Uterus (tissue), 2 donors: ENCODE measurements around the gene TRPV6.

Source experiments
- POLR2A ChIP-seq, 2 donors: fragments of 450-650 bp; IDR thresholded peaks; one replicate each; pipeline ENCODE4 v1.6.1; 2016; ENCODE audit warnings: antibody characterized with exemption in 2 of 2, mild to moderate bottlenecking in 1 of 2, moderate library complexity in 1 of 2
- TF ChIP-seq, protein P1 (sequence below), 4 experiments: fragments of 200-600 bp in 2 of 4; fragments of 450-650 bp in 2 of 4; sonication (generic) in 2 of 4; IDR thresholded peaks; one replicate each; pipeline ENCODE4 v1.5.1; 2016 to 2019; ENCODE audit warnings: antibody characterized with exemption in 4 of 4, mild to moderate bottlenecking in 2 of 4, moderate library complexity in 1 of 4

DNA sequence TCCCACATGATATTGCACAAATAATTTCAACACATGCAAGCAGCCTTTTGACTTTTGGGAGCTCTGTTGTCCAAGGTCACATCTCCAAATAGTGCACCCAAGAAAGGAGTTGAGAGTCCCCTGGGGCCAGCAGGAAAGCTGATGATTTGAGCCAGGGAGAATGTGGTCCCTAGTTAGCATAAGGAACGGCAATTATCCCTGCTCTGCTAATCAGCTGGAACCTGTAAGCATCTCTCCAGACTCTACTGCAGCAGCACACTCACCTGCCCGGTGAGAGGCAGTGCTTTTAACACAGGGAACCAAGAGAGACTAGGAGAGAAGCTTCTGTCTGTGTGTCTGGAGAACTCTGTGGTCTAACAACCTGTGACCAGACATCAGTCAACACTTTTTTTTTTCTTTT lies 31.0 kb upstream of the TRPV6 start:
- TF ChIP-seq, protein P1, sequence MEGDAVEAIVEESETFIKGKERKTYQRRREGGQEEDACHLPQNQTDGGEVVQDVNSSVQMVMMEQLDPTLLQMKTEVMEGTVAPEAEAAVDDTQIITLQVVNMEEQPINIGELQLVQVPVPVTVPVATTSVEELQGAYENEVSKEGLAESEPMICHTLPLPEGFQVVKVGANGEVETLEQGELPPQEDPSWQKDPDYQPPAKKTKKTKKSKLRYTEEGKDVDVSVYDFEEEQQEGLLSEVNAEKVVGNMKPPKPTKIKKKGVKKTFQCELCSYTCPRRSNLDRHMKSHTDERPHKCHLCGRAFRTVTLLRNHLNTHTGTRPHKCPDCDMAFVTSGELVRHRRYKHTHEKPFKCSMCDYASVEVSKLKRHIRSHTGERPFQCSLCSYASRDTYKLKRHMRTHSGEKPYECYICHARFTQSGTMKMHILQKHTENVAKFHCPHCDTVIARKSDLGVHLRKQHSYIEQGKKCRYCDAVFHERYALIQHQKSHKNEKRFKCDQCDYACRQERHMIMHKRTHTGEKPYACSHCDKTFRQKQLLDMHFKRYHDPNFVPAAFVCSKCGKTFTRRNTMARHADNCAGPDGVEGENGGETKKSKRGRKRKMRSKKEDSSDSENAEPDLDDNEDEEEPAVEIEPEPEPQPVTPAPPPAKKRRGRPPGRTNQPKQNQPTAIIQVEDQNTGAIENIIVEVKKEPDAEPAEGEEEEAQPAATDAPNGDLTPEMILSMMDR (IDR thresholded peaks at IDR 0.05) = no peak
- TF ChIP-seq POLR2A (IDR thresholded peaks at IDR 0.05) = no peak
